Inferior parietal cortex (tissue), 1 donor: ENCODE data around the gene EN1.

Experiments used
- DNase-seq: peaks from one replicate; pipeline ENCODE4 v3.0.0-alpha.2; 2016; ENCODE audit errors: extremely low spot score

EN1 gene

GRCh38 chr2:118846953-118847761 is at the start of gene EN1:
Gene EN1 (minus strand): TSS chr2:118847648. CDS start chr2:118847167, 481 bp downstream.
- no peak for DNase-seq

GRCh38 chr2:118893100-118893499 is 45.7 kb upstream of the EN1 start:
- no peak for DNase-seq

GRCh38 chr2:118889995-118890394 is 42.5 kb upstream of the EN1 start:
- no peak for DNase-seq

- no peak for DNase-seq
Observed at GRCh38 chr2:118883792-118884191, 36.3 kb upstream of the EN1 start.

GRCh38 chr2:118882693-118883336 is 35.4 kb upstream of the EN1 start:
- peak; percentile 68 for DNase-seq

GRCh38 chr2:118881490-118882129 is 34.2 kb upstream of the EN1 start:
- DNase-seq, result peak; percentile 64

- DNase-seq, result no peak
Observed at GRCh38 chr2:118880501-118880900, 33.1 kb upstream of the EN1 start.

GRCh38 chr2:118878531-118879149 is 31.2 kb upstream of the EN1 start:
- no peak for DNase-seq

- DNase-seq, result no peak
Observed at GRCh38 chr2:118875318-118875717, 27.9 kb upstream of the EN1 start.

- DNase-seq, result no peak
Observed at GRCh38 chr2:118874324-118874723, 26.9 kb upstream of the EN1 start.

- DNase-seq, result peak; percentile 51
Observed at GRCh38 chr2:118865106-118865505, 17.7 kb upstream of the EN1 start.

GRCh38 chr2:118864207-118864606 is 16.8 kb upstream of the EN1 start:
- DNase-seq, result no peak

GRCh38 chr2:118861731-118862130 is 14.3 kb upstream of the EN1 start:
- DNase-seq, result no peak

GRCh38 chr2:118861242-118861641 is 13.8 kb upstream of the EN1 start:
- no peak for DNase-seq

- DNase-seq, result no peak
Observed at GRCh38 chr2:118860506-118860905, 13.1 kb upstream of the EN1 start.

- DNase-seq, result no peak
Observed at GRCh38 chr2:118859157-118859770, 11.8 kb upstream of the EN1 start.

- DNase-seq, result no peak
Observed at GRCh38 chr2:118858485-118859156, 11.2 kb upstream of the EN1 start.

- no peak for DNase-seq
Observed at GRCh38 chr2:118857677-118858484, 10.4 kb upstream of the EN1 start.

- DNase-seq, result no peak
Observed at GRCh38 chr2:118856978-118857676, 9.7 kb upstream of the EN1 start.
